Renal cortex interstitium (tissue), 11 donors: Measurements from ENCODE around the gene CSPG5. TPM values are rescaled to one million over a fixed set of nuclear protein-coding genes. Genes with fewer than 3 reads are reported as not detected.

Experiments
- DNase-seq, 11 donors: peaks; one replicate each; pipeline ENCODE4 v3.0.0-alpha.2; 2013; ENCODE audit warnings: low read depth in 9 of 11, low spot score in 4 of 11; ENCODE audit errors: extremely low read depth in 1 of 11
- polyA plus RNA-seq, 3 donors: library from polyadenylated mRNA; unstranded; fragments of 120-200 nt; gene quantifications; one replicate each; pipeline ENCODE4 v1.2.1, GENCODE V29; 2013; ENCODE audit not compliant: insufficient read length in 3 of 3

CSPG5 gene
- polyA plus RNA-seq, 3 donors, result 0.94 to 1.4 (median 0.98) TPM

GRCh38 chr3:47592066-47592795 is 13.6 kb upstream of the CSPG5 start:
- peak in 3 of 11 donors; percentile 32 to 48 (median 41) for DNase-seq

GRCh38 chr3:47590216-47590615 is 11.6 kb upstream of the CSPG5 start:
- DNase-seq, result no peak

GRCh38 chr3:47588587-47588986 is 9.9 kb upstream of the CSPG5 start:
- DNase-seq, result no peak

- no peak for DNase-seq
Measured at GRCh38 chr3:47588053-47588452, 9.4 kb upstream of the CSPG5 start.

- DNase-seq, result no peak
Measured at GRCh38 chr3:47586746-47587145, 8.1 kb upstream of the CSPG5 start.

- no peak for DNase-seq
Measured at GRCh38 chr3:47583320-47584075, 4.8 kb upstream of the CSPG5 start.

GRCh38 chr3:47581835-47582234 is 3.2 kb upstream of the CSPG5 start:
- DNase-seq, result no peak

- no peak for DNase-seq
Measured at GRCh38 chr3:47581422-47581821, 2.8 kb upstream of the CSPG5 start.

- DNase-seq, result no peak
Measured at GRCh38 chr3:47580481-47580880, 1.8 kb upstream of the CSPG5 start.

GRCh38 chr3:47579875-47580274 is 1.2 kb upstream of the CSPG5 start:
- no peak for DNase-seq

- no peak for DNase-seq
Measured at GRCh38 chr3:47578119-47578632, 489 bp downstream of the CSPG5 start.

GRCh38 chr3:47577583-47578118 is 1.0 kb downstream of the CSPG5 start:
- DNase-seq, result no peak

GRCh38 chr3:47573190-47574172 is 5.2 kb downstream of the CSPG5 start:
- no peak for DNase-seq

- DNase-seq, result no peak
Measured at GRCh38 chr3:47571391-47572175, 7.1 kb downstream of the CSPG5 start.

- no peak for DNase-seq
Measured at GRCh38 chr3:47568901-47569300, 9.8 kb downstream of the CSPG5 start.

- DNase-seq, result no peak
Measured at GRCh38 chr3:47567149-47567548, 11.5 kb downstream of the CSPG5 start.

GRCh38 chr3:47566667-47567066 is 12.0 kb downstream of the CSPG5 start:
- no peak for DNase-seq
